ENCODE measurements around the gene TTC34. TPM values are rescaled to one million over a fixed set of nuclear protein-coding genes. Genes with fewer than 3 reads are reported as not detected.

The TTC34 gene
- total and polyA plus RNA-seq, 10 of the 15 experiments (the other 5 are each of a cell fraction or from before 2014, with no cell fraction given) = 0.03 to 0.49 (median 0.05) TPM; not detected in 2

- no peaks in the 10 kb centered on the region for H4K20me1 ChIP-seq (ENCODE audit: control insufficient read depth, insufficient read depth)
- TF ChIP-seq EED (IDR thresholded peaks at IDR 0.05; ENCODE audit: low read depth) (no peak), ZBED1 (IDR thresholded peaks at IDR 0.05; ENCODE audit: borderline replicate concordance) (no peak), SIN3A (IDR thresholded peaks at IDR 0.05; ENCODE audit: low read depth, low read length) (no peak)
- CTCF ChIA-PET = no interaction called here
- no peaks in the 10 kb centered on the region for H3K36me3 ChIP-seq (ENCODE audit: control insufficient read depth in 2 of 2, insufficient read depth in 2 of 2, low read length in 1 of 2)
- peaks cover 6% of the 10 kb centered on the region for H3K4me1 ChIP-seq (ENCODE audit: control insufficient read depth, insufficient read depth, low read length)
- H3K79me2 ChIP-seq (ENCODE audit: control insufficient read depth, insufficient read depth, low read length) = peaks cover 4% of the 10 kb centered on the region
- 61% methylated on average over 11 of the region's 11 CpGs for WGBS (ENCODE audit: insufficient coverage, insufficient replicate concordance, low lambda C conversion rate, missing lambda C conversion rate)
- H3K27ac ChIP-seq (ENCODE audit: control insufficient read depth, insufficient read depth) = no peak overlapping the region
- H3K9ac ChIP-seq (ENCODE audit: control insufficient read depth, insufficient read depth, low read length) = no peak overlapping the region
- ATAC-seq (no peak), DNase-seq (ENCODE audit: low read depth, low spot score) (no peak), FAIRE-seq (no peak)
- intact Hi-C loops (cut with micrococcal nuclease; ENCODE audit: unreplicated experiment) (no loop called here), in situ Hi-C loops (cut with MboI) (no loop called here)
- SMC1A ChIA-PET (ENCODE audit: uncharacterized antibody, unreplicated experiment) = no interaction called here
- no peaks in the 10 kb centered on the region; a peak in 1 of 4 replicates for H3K27me3 ChIP-seq (replicated peaks in 1 of 2; ENCODE audit: control insufficient read depth in 2 of 2, insufficient read depth in 2 of 2, low read length in 1 of 2)
- BruUV-seq (replicated peaks) = no TSS peak
- H2AFZ ChIP-seq (ENCODE audit: control insufficient read depth, low read depth, low read length) = no peak overlapping the region
- POLR2A ChIA-PET = no interaction called here
- H3K4me2 ChIP-seq (ENCODE audit: control insufficient read depth, insufficient read depth) = no peak overlapping the region
- H3K4me3 ChIP-seq = no peak overlapping the region
- H3K9me3 ChIP-seq (replicated peaks; ENCODE audit: control insufficient read depth, insufficient read depth, low read length) = no peaks in the 10 kb centered on the region; the same call in 2 of the 3 replicates
- RAD21 ChIA-PET (ENCODE audit: unreplicated experiment) = no interaction called here
Observed at GRCh38 chr1:2639203-2639602, 162.3 kb downstream of the TTC34 start.

- Histone ChIP-seq H3K36me3 (ENCODE audit: control insufficient read depth in 2 of 2, insufficient read depth in 2 of 2, low read length in 1 of 2) (no peaks in the 10 kb centered on the region), H4K20me1 (ENCODE audit: control insufficient read depth, insufficient read depth) (no peaks in the 10 kb centered on the region), H2AFZ (ENCODE audit: control insufficient read depth, low read depth, low read length) (no peak overlapping the region), H3K9ac (ENCODE audit: control insufficient read depth, insufficient read depth, low read length) (no peak overlapping the region), H3K4me2 (ENCODE audit: control insufficient read depth, insufficient read depth) (no peak overlapping the region), H3K79me2 (ENCODE audit: control insufficient read depth, insufficient read depth, low read length) (peaks cover 4% of the 10 kb centered on the region), H3K27me3 (replicated peaks in 1 of 2; ENCODE audit: control insufficient read depth in 2 of 2, insufficient read depth in 2 of 2, low read length in 1 of 2) (no peaks in the 10 kb centered on the region; a peak in 1 of 4 replicates), H3K4me1 (ENCODE audit: control insufficient read depth, insufficient read depth, low read length) (peaks cover 6% of the 10 kb centered on the region), H3K9me3 (replicated peaks; ENCODE audit: control insufficient read depth, insufficient read depth, low read length) (no peaks in the 10 kb centered on the region; the same call in 2 of the 3 replicates), H3K4me3 (no peak overlapping the region), H3K27ac (ENCODE audit: control insufficient read depth, insufficient read depth) (no peak overlapping the region)
- in situ Hi-C loops (cut with MboI) = no loop called here
- FAIRE-seq (no peak), ATAC-seq (no peak), DNase-seq (ENCODE audit: low read depth, low spot score) (no peak)
- ChIA-PET RAD21 (ENCODE audit: unreplicated experiment) (no interaction called here), CTCF (no interaction called here), SMC1A (ENCODE audit: uncharacterized antibody, unreplicated experiment) (no interaction called here), POLR2A (no interaction called here)
- 84% methylated on average over 16 of the region's 16 CpGs for WGBS (ENCODE audit: insufficient coverage, insufficient replicate concordance, low lambda C conversion rate, missing lambda C conversion rate)
- BruUV-seq (replicated peaks) = no TSS peak
- TF ChIP-seq POLR2A (IDR thresholded peaks at IDR 0.05; ENCODE audit: low read depth, low read length) (0 out of 2 replicates have a peak, but pooled peaks have one; percentile 20), HDAC2 (IDR thresholded peaks at IDR 0.05) (no peak), YBX1 (IDR thresholded peaks at IDR 0.05) (no peak)
- intact Hi-C loops (cut with micrococcal nuclease; ENCODE audit: unreplicated experiment) = no loop called here
Observed at GRCh38 chr1:2638466-2639115, 162.9 kb downstream of the TTC34 start.

Measured in GM12878 (cell line).